Mesendoderm (in vitro differentiated cells): Measurements from ENCODE around the gene NEDD8.

Source experiments
- DNase-seq: peaks from one replicate; pipeline ENCODE4 v3.0.0; 2013
- H2AK5ac ChIP-seq: 2 replicates; pipeline ENCODE4 v1.6.1; 2013; ENCODE audit warnings: low read length, inconsistent platforms
- H2BK120ac ChIP-seq: 2 replicates; pipeline ENCODE4 v1.6.1; 2013; ENCODE audit warnings: low read depth, mild to moderate bottlenecking, low read length, moderate library complexity, mixed read lengths
- H2BK15ac ChIP-seq: replicated peaks from 2 replicates; pipeline ENCODE4 v1.6.1; 2013; ENCODE audit warnings: low read depth, mild to moderate bottlenecking, moderate library complexity
- H2BK5ac ChIP-seq: 2 replicates; pipeline ENCODE4 v1.6.1; 2013; ENCODE audit warnings: low read length, inconsistent platforms
- H3K18ac ChIP-seq: 2 replicates; pipeline ENCODE4 v1.6.1; 2013; ENCODE audit warnings: mild to moderate bottlenecking, low read length, mixed read lengths
- H3K23ac ChIP-seq: one replicate; pipeline ENCODE4 v1.6.1; 2013; ENCODE audit warnings: low read length
- H3K27ac ChIP-seq: 2 replicates; pipeline ENCODE4 v1.5.1; 2013; ENCODE audit warnings: low read depth, mild to moderate bottlenecking, inconsistent platforms, low read length, moderate library complexity
- H3K27me3 ChIP-seq: 2 replicates; pipeline ENCODE4 v1.6.1; 2013; ENCODE audit warnings: low read length, control low read depth, mild to moderate bottlenecking, inconsistent platforms; ENCODE audit not compliant: insufficient read depth, poor library complexity
- H3K36me3 ChIP-seq: 2 replicates; pipeline ENCODE4 v1.6.1; 2013; ENCODE audit warnings: low read length, inconsistent platforms; ENCODE audit not compliant: control insufficient read depth, insufficient read depth
- H3K4ac ChIP-seq: one replicate; pipeline ENCODE4 v1.6.1; 2013; ENCODE audit warnings: low read depth, mild to moderate bottlenecking, low read length, moderate library complexity
- H3K4me1 ChIP-seq: 2 replicates; pipeline ENCODE4 v1.6.1; 2013; ENCODE audit warnings: low read depth, low read length, inconsistent platforms; ENCODE audit not compliant: control insufficient read depth
- H3K4me2 ChIP-seq: 2 replicates; pipeline ENCODE4 v1.6.1; 2013; ENCODE audit warnings: low read length
- H3K4me3 ChIP-seq: 2 replicates; pipeline ENCODE4 v1.5.1; 2013; ENCODE audit warnings: mild to moderate bottlenecking, low read length
- H3K56ac ChIP-seq: one replicate; pipeline ENCODE4 v1.6.1; 2013; ENCODE audit warnings: low read length
- H3K79me1 ChIP-seq: 2 replicates; pipeline ENCODE4 v1.6.1; 2013; ENCODE audit warnings: low read length, inconsistent platforms
- H3K79me2 ChIP-seq: 2 replicates; pipeline ENCODE4 v1.6.1; 2013; ENCODE audit warnings: mild to moderate bottlenecking, low read length; ENCODE audit not compliant: control insufficient read depth, insufficient read depth
- H3K9ac ChIP-seq: 2 replicates; pipeline ENCODE4 v1.6.1; 2013; ENCODE audit warnings: low read length, inconsistent platforms
- H4K5ac ChIP-seq: one replicate; pipeline ENCODE4 v1.6.1; 2013; ENCODE audit warnings: low read length
- H4K8ac ChIP-seq: one replicate; pipeline ENCODE4 v1.6.1; 2013; ENCODE audit warnings: low read depth, mild to moderate bottlenecking, control low read depth, low read length, moderate library complexity
- WGBS: extraction: QIAGEN DNeasy Blood & Tissue Kit; methylation state at CpG from one replicate; pipeline ENCODE4 v1.1.7; 2013; ENCODE audit warnings: low lambda C conversion rate, missing lambda C conversion rate; ENCODE audit not compliant: insufficient coverage; ENCODE audit errors: extremely low coverage; 5-methylcytosine and 5-hydroxymethylcytosine counted together

NEDD8 gene

GRCh38 chr14:24183014-24183481 is 49.1 kb downstream of the NEDD8 start:
- H3K18ac ChIP-seq, result no peak overlapping the region
- H3K27ac ChIP-seq, result no peak overlapping the region
- peaks cover 4% of the 10 kb centered on the region for H3K4me1 ChIP-seq
- peaks cover 12% of the 10 kb centered on the region for H3K79me1 ChIP-seq
- H2BK15ac ChIP-seq, result no peak overlapping the region
- H3K4me3 ChIP-seq, result no peak overlapping the region
- H3K4ac ChIP-seq, result no peak overlapping the region
- H2BK5ac ChIP-seq, result no peak overlapping the region
- peaks cover 11% of the 10 kb centered on the region for H3K79me2 ChIP-seq
- H3K56ac ChIP-seq, result no peak overlapping the region
- H3K27me3 ChIP-seq, result no peaks in the 10 kb centered on the region
- H4K8ac ChIP-seq, result no peak overlapping the region
- WGBS, result no CpG with 5 or more reads among the region's 15 CpGs
- H2AK5ac ChIP-seq, result no peak overlapping the region
- H3K9ac ChIP-seq, result no peak overlapping the region
- no peak overlapping the region for H2BK120ac ChIP-seq
- DNase-seq, result no peak
- H3K23ac ChIP-seq, result no peak overlapping the region
- H3K4me2 ChIP-seq, result no peak overlapping the region
- peaks cover 21% of the 10 kb centered on the region for H3K36me3 ChIP-seq
- no peak overlapping the region for H4K5ac ChIP-seq

DNA sequence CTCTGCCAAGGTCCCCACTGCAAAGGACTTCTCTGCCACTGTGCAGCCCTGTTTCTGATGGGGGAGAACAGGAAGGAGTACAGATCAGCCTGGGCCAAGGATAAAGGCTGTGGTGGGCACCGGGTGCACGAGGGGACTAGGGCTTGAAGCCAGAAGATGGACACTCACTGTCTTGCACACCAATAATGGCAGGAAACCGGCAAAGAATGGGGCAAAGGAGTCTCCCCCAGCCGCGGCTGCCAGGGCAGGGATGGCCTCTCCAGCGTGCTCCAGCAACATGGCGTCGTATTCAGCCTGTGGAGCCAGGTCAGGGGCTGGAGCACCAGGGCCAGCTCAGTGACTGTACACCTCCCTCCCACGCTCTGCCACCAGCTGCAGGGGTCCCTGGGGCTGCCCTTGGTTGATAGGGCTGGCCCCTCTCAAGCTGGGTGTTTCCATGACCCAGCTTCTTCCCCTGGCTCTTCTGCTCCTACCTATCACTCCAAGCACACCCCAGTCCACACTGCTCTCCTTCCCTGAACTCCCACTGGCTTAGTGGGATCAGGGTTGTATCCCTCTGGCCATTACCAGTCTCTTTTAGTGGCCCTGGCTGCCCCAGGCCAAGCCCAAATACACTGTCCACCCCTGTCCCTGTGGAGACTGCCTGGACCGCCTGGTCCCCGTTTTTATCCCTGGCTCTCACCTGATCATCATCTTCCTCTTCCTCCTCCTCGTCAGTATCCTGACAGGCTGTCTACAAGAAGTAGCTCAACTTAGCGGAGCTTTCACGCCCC is 49.9 kb downstream of the NEDD8 start:
- H2AK5ac ChIP-seq, result no peak overlapping the region
- peaks cover 3% of the 10 kb centered on the region for H3K79me2 ChIP-seq
- H3K4me1 ChIP-seq, result no peaks in the 10 kb centered on the region
- no peaks in the 10 kb centered on the region for H3K27me3 ChIP-seq
- H3K4me2 ChIP-seq, result no peak overlapping the region
- WGBS, result no CpG with 5 or more reads among the region's 14 CpGs
- no peak overlapping the region for H3K18ac ChIP-seq
- H3K79me1 ChIP-seq, result peaks cover 5% of the 10 kb centered on the region
- no peak overlapping the region for H4K8ac ChIP-seq
- no peak overlapping the region for H4K5ac ChIP-seq
- H3K4me3 ChIP-seq, result no peak overlapping the region
- DNase-seq, result no peak
- no peak overlapping the region for H3K4ac ChIP-seq
- no peak overlapping the region for H3K9ac ChIP-seq
- no peak overlapping the region for H2BK15ac ChIP-seq
- H2BK120ac ChIP-seq, result no peak overlapping the region
- no peak overlapping the region for H3K27ac ChIP-seq
- H2BK5ac ChIP-seq, result no peak overlapping the region
- H3K56ac ChIP-seq, result no peak overlapping the region
- peaks cover 21% of the 10 kb centered on the region for H3K36me3 ChIP-seq
- no peak overlapping the region for H3K23ac ChIP-seq

DNA sequence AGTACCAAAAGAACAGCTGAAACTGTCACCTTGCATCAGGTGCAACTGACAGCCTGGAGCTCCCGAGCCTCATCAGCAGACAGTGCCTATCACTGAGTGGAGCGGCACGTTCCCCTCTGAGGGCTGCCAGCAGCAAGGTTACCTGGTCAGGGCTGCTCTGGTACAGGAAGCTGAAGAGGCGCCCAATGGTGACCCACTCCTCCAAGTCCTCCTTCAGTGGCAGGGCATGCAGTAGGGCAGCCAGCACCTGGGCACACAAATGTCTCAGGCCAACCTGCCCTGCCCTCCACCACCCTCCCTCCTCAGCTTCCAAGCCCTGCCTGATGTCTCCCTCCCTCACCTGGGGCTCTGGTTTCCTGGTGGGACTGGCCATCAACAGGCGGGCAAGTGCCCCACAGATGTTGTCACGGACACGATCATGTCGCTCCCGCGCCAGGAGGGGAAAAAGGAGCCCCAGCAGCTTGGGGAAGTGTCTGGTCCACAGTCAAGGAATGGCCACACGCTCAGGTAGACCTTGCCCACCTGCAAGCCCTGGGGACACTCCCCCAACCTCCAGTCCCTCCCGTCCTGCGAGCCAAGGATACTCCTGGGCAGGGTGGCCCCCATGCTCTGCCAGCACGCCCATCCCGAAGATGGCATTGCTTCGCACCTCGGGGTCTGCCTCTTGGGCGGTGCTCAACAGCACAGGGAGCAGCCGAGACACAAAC is 50.6 kb downstream of the NEDD8 start:
- no peak overlapping the region for H2BK15ac ChIP-seq
- H4K5ac ChIP-seq, result no peak overlapping the region
- no peak overlapping the region for H3K4me3 ChIP-seq
- no peaks in the 10 kb centered on the region for H3K79me2 ChIP-seq
- H3K79me1 ChIP-seq, result peaks cover 1% of the 10 kb centered on the region
- H3K4ac ChIP-seq, result no peak overlapping the region
- DNase-seq, result no peak
- no CpG with 5 or more reads among the region's 19 CpGs for WGBS
- H3K27me3 ChIP-seq, result no peaks in the 10 kb centered on the region
- no peak overlapping the region for H3K27ac ChIP-seq
- no peak overlapping the region for H2BK120ac ChIP-seq
- H3K36me3 ChIP-seq, result peaks cover 21% of the 10 kb centered on the region
- no peak overlapping the region for H3K4me2 ChIP-seq
- H3K9ac ChIP-seq, result no peak overlapping the region
- no peak overlapping the region for H4K8ac ChIP-seq
- H3K18ac ChIP-seq, result no peak overlapping the region
- H3K23ac ChIP-seq, result no peak overlapping the region
- H2BK5ac ChIP-seq, result no peak overlapping the region
- H2AK5ac ChIP-seq, result no peak overlapping the region
- no peak overlapping the region for H3K56ac ChIP-seq
- no peaks in the 10 kb centered on the region for H3K4me1 ChIP-seq

GRCh38 chr14:24179961-24180796 is 52.0 kb downstream of the NEDD8 start:
- no peak overlapping the region for H3K9ac ChIP-seq
- no peaks in the 10 kb centered on the region for H3K27me3 ChIP-seq
- no peak overlapping the region for H4K8ac ChIP-seq
- no peaks in the 10 kb centered on the region for H3K79me1 ChIP-seq
- peaks cover 15% of the 10 kb centered on the region for H3K36me3 ChIP-seq
- no peaks in the 10 kb centered on the region for H3K79me2 ChIP-seq
- whole genome bisulfite sequencing, result no CpG with 5 or more reads among the region's 18 CpGs
- no peak overlapping the region for H3K23ac ChIP-seq
- no peak overlapping the region for H3K4ac ChIP-seq
- no peak overlapping the region for H2BK15ac ChIP-seq
- no peaks in the 10 kb centered on the region for H3K4me1 ChIP-seq
- H3K4me3 ChIP-seq, result no peak overlapping the region
- H4K5ac ChIP-seq, result no peak overlapping the region
- no peak overlapping the region for H3K4me2 ChIP-seq
- DNase-seq, result no peak
- H2BK5ac ChIP-seq, result no peak overlapping the region
- no peak overlapping the region for H2BK120ac ChIP-seq
- H3K56ac ChIP-seq, result no peak overlapping the region
- no peak overlapping the region for H3K18ac ChIP-seq
- no peak overlapping the region for H3K27ac ChIP-seq
- H2AK5ac ChIP-seq, result no peak overlapping the region

- Histone ChIP-seq H3K9ac (no peak overlapping the region), H4K8ac (no peak overlapping the region), H2AK5ac (no peak overlapping the region), H2BK5ac (no peak overlapping the region), H3K56ac (no peak overlapping the region), H3K36me3 (peaks cover 12% of the 10 kb centered on the region), H3K27me3 (no peaks in the 10 kb centered on the region), H3K18ac (no peak overlapping the region), H2BK15ac (no peak overlapping the region), H4K5ac (no peak overlapping the region), H3K23ac (no peak overlapping the region), H3K79me2 (no peaks in the 10 kb centered on the region), H3K4me1 (no peaks in the 10 kb centered on the region), H3K27ac (no peak overlapping the region), H3K79me1 (no peaks in the 10 kb centered on the region), H3K4me3 (no peak overlapping the region), H2BK120ac (no peak overlapping the region), H3K4ac (no peak overlapping the region), H3K4me2 (no peak overlapping the region)
- WGBS, result no CpG with 5 or more reads among the region's 14 CpGs
- DNase-seq, result no peak
These were observed 52.7 kb downstream of the NEDD8 start for GRCh38 chr14:24179294-24179960.
